GM12801 (cell line): Measurements from ENCODE around the gene MFSD6L.

ENCODE experiments used
- CTCF ChIP-seq: IDR thresholded peaks from one replicate; pipeline ENCODE4 v1.5.1; 2011; ENCODE audit warnings: control low read depth; ENCODE audit not compliant: insufficient read length; ENCODE audit errors: extremely low read depth

Gene MFSD6L

GRCh38 chr17:8803531-8804420 lies 4.6 kb upstream of the MFSD6L start:
- no peak for TF ChIP-seq CTCF

GRCh38 chr17:8801135-8801840 lies 2.1 kb upstream of the MFSD6L start:
- TF ChIP-seq CTCF: no peak

GRCh38 chr17:8800656-8801055 lies 1.5 kb upstream of the MFSD6L start:
- TF ChIP-seq CTCF: no peak

- no peak for TF ChIP-seq CTCF
These were observed 526 bp upstream of the MFSD6L start for GRCh38 chr17:8799570-8800212.

- TF ChIP-seq CTCF: no peak
These were observed 854 bp downstream of the MFSD6L start for GRCh38 chr17:8798176-8798845.

- no peak for TF ChIP-seq CTCF
These were observed 1.5 kb downstream of the MFSD6L start for GRCh38 chr17:8797621-8798175.
